Measurements from ENCODE around the gene SERPINA3. TPM values are rescaled to one million over a fixed set of nuclear protein-coding genes. Genes with fewer than 3 reads are reported as not detected.

Gene SERPINA3
- total RNA-seq, result 1.5 and 3.5 TPM in 2 replicates

GRCh38 chr14:94612174-94612573 lies at the start of gene SERPINA3:
SERPINA3 (plus strand) TSS chr14:94612391; CDS start chr14:94614442, 2,051 bp downstream.

GRCh38 chr14:94581127-94581999 lies 30.8 kb upstream of the SERPINA3 start, which contains the start of gene SERPINA5:
SERPINA5 (plus strand) TSS chr14:94581426; CDS start chr14:94587363, 5,937 bp downstream.

Other genes with a start within 250 kb of the SERPINA3 start
- gene SERPINA2, start 245.7 kb upstream of the SERPINA3 start, total RNA-seq, result not detected in 2 replicates
- gene SERPINA1, start 223.8 kb upstream of the SERPINA3 start, total RNA-seq, result 1.3 and 3.1 TPM in 2 replicates
- not detected in 2 replicates for gene SERPINA11, start 159.6 kb upstream of the SERPINA3 start, total RNA-seq
- not detected in 2 replicates for gene SERPINA9, start 136.2 kb upstream of the SERPINA3 start, total RNA-seq
- not detected in 2 replicates for gene SERPINA12, start 102.9 kb upstream of the SERPINA3 start, total RNA-seq
- not detected in 2 replicates for gene SERPINA4, start 50.9 kb upstream of the SERPINA3 start, total RNA-seq
- gene SERPINA5, start 31.0 kb upstream of the SERPINA3 start, total RNA-seq, result not detected in 2 replicates
- gene GSC, start 157.7 kb downstream of the SERPINA3 start, total RNA-seq, result not detected in 2 replicates